HepG2 (cell line): ENCODE measurements around the gene ALCAM. TPM values are rescaled to one million over a fixed set of nuclear protein-coding genes. Genes with fewer than 3 reads are reported as not detected.

Source experiments
- JUNB ChIP-seq: sonication (generic); formaldehyde crosslinking; IDR thresholded peaks from 2 replicates; pipeline ENCODE4 v1.8.0; 2022; ENCODE audit warnings: missing genetic modification reagents, mild to moderate bottlenecking, borderline replicate concordance
- PITX1 ChIP-seq: sonication (generic); formaldehyde crosslinking; IDR thresholded peaks from 2 replicates; pipeline ENCODE4 v1.5.1; 2020; ENCODE audit warnings: mild to moderate bottlenecking, missing genetic modification reagents
- TP53 ChIP-seq: sonication (generic); formaldehyde crosslinking; conservative IDR thresholded peaks from 2 replicates; pipeline ENCODE4 v1.4.0; 2020; ENCODE audit warnings: missing genetic modification reagents
- XBP1 ChIP-seq: sonication (generic); formaldehyde crosslinking; IDR thresholded peaks from 2 replicates; pipeline ENCODE4 v1.5.0; 2020; ENCODE audit warnings: missing genetic modification reagents
- ZNF207 ChIP-seq: fragments of 450-650 bp; IDR thresholded peaks from 2 replicates; pipeline ENCODE4 v1.6.1; 2016; ENCODE audit warnings: antibody characterized with exemption, borderline replicate concordance
- ZNF230 ChIP-seq: sonication (generic); formaldehyde crosslinking; IDR thresholded peaks from 2 replicates; pipeline ENCODE4 v1.4.0; 2020; ENCODE audit warnings: mild to moderate bottlenecking, missing genetic modification reagents
- ZNF253 ChIP-seq: sonication (generic); formaldehyde crosslinking; IDR thresholded peaks from 2 replicates; pipeline ENCODE4 v1.8.0; 2022; ENCODE audit warnings: mild to moderate bottlenecking, missing genetic modification reagents, borderline replicate concordance
- ZNF317 ChIP-seq: sonication (generic); formaldehyde crosslinking; IDR thresholded peaks from 2 replicates; pipeline ENCODE4 v1.5.0; 2020; ENCODE audit warnings: mild to moderate bottlenecking, missing genetic modification reagents
- ZNF331 ChIP-seq: sonication (generic); formaldehyde crosslinking; IDR thresholded peaks from 2 replicates; pipeline ENCODE4 v1.4.0; 2020; ENCODE audit warnings: missing genetic modification reagents
- ZNF354B ChIP-seq: sonication (generic); formaldehyde crosslinking; IDR thresholded peaks from 2 replicates; pipeline ENCODE4 v1.8.0; 2022; ENCODE audit warnings: mild to moderate bottlenecking, missing genetic modification reagents
- ZNF839 ChIP-seq: sonication (generic); formaldehyde crosslinking; IDR thresholded peaks from 2 replicates; pipeline ENCODE4 v1.4.0; 2020; ENCODE audit warnings: missing genetic modification reagents, mild to moderate bottlenecking, borderline replicate concordance
- polyA plus RNA-seq, 8 experiments: library from polyadenylated mRNA; depleted of rRNA in 3 of 8; stranded (reverse) in 7 of 8; unstranded in 1 of 8; fragments of >200 nt; fragmentation: Illumina TruSeq in 4 of 8; extraction: Trizol in 4 of 8; gene quantifications; 2 replicates each; pipeline versions ENCODE4 v1.2.1 to v1.2.3, GENCODE V29; 2011 to 2016; ENCODE audit warnings: low read depth in 4 of 8, missing spikeins in 1 of 8, mixed read lengths in 1 of 8; ENCODE audit not compliant: insufficient read depth in 1 of 8
- total RNA-seq, 5 experiments: library from RNA; depleted of rRNA; stranded (reverse); fragments of >200 nt; fragmentation: Illumina TruSeq; extraction: Trizol; gene quantifications; 2 replicates each; pipeline ENCODE4 v1.2.3, GENCODE V29; 2016; ENCODE audit warnings: low read depth in 1 of 5
- TF ChIP-seq, protein P1 (sequence below): sonication (generic); formaldehyde crosslinking; IDR thresholded peaks from 2 replicates; pipeline ENCODE4 v1.4.0; 2020; ENCODE audit warnings: missing genetic modification reagents
- TF ChIP-seq, protein P2 (sequence below): sonication (generic); formaldehyde crosslinking; IDR thresholded peaks from 2 replicates; pipeline ENCODE4 v1.5.0; 2020; ENCODE audit warnings: missing genetic modification reagents
- TF ChIP-seq, protein P3 (sequence below): sonication (generic); formaldehyde crosslinking; IDR thresholded peaks from 2 replicates; pipeline ENCODE4 v1.9.0; 2021; ENCODE audit warnings: missing genetic modification reagents, mild to moderate bottlenecking, borderline replicate concordance
- TF ChIP-seq, protein P4 (sequence below): IDR thresholded peaks from 2 replicates; pipeline ENCODE4 v1.6.1; 2018; ENCODE audit warnings: missing genetic modification reagents
- TF ChIP-seq, protein P5 (sequence below), 2 experiments: fragments of 450-650 bp in 1 of 2; sonication (generic) in 1 of 2; formaldehyde crosslinking in 1 of 2; IDR thresholded peaks; 2 replicates each; pipeline versions ENCODE4 v1.6.1 to v1.8.0; 2016 to 2022; ENCODE audit warnings: antibody characterized with exemption in 1 of 2, mild to moderate bottlenecking in 1 of 2, missing genetic modification reagents in 1 of 2

The ALCAM gene
- total and polyA plus RNA-seq, 2 of the 13 experiments (the other 11 are each of a cell fraction or from before 2014, with no cell fraction given): 26.0 to 33.1 TPM

DNA sequence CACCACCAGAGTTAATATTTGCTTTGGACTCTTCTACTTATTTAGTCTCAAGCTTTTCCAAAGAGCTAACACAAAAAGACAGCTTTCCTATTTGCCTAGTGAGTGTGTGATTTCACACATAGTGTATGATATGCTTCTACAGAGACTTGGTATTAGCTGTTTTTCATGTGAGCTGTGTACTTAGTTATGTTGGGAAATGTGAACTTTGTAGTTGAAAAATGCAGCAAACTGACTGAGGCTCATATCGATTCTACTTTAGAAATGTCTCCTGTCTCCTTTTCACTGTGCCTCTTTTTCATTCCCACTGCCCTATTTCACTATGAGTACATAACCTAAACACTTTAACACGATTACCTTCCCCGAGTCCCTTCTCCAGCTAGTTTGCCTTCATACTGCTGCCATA is 136.5 kb downstream of the ALCAM start (continued):
- TF ChIP-seq ZNF253 (CRISPR knock-in tag): no peak
- TF ChIP-seq, protein P1, sequence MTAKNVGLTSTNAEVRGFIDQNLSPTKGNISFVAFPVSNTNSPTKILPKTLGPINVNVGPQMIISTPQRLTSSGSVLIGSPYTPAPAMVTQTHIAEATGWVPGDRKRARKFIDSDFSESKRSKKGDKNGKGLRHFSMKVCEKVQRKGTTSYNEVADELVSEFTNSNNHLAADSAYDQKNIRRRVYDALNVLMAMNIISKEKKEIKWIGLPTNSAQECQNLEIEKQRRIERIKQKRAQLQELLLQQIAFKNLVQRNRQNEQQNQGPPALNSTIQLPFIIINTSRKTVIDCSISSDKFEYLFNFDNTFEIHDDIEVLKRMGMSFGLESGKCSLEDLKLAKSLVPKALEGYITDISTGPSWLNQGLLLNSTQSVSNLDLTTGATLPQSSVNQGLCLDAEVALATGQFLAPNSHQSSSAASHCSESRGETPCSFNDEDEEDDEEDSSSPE (CRISPR knock-in tag): peak; percentile 25; the same call in 1 of the 2 replicates
- TF ChIP-seq, protein P2, sequence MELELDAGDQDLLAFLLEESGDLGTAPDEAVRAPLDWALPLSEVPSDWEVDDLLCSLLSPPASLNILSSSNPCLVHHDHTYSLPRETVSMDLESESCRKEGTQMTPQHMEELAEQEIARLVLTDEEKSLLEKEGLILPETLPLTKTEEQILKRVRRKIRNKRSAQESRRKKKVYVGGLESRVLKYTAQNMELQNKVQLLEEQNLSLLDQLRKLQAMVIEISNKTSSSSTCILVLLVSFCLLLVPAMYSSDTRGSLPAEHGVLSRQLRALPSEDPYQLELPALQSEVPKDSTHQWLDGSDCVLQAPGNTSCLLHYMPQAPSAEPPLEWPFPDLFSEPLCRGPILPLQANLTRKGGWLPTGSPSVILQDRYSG (CRISPR knock-in tag): no peak
- no peak; the same call in 1 of the 2 replicates for TF ChIP-seq JUNB (CRISPR knock-in tag)
- TF ChIP-seq PITX1 (CRISPR knock-in tag): peak; percentile 97
- TF ChIP-seq, protein P3, sequence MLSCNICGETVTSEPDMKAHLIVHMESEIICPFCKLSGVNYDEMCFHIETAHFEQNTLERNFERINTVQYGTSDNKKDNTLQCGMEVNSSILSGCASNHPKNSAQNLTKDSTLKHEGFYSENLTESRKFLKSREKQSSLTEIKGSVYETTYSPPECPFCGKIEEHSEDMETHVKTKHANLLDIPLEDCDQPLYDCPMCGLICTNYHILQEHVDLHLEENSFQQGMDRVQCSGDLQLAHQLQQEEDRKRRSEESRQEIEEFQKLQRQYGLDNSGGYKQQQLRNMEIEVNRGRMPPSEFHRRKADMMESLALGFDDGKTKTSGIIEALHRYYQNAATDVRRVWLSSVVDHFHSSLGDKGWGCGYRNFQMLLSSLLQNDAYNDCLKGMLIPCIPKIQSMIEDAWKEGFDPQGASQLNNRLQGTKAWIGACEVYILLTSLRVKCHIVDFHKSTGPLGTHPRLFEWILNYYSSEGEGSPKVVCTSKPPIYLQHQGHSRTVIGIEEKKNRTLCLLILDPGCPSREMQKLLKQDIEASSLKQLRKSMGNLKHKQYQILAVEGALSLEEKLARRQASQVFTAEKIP (CRISPR knock-in tag): no peak
- TF ChIP-seq ZNF230 (CRISPR knock-in tag): no peak; the same call in 1 of the 2 replicates
- TF ChIP-seq ZNF354B (CRISPR knock-in tag): no peak
- peak; percentile 71; the same call in 1 of the 2 replicates for TF ChIP-seq ZNF331 (CRISPR knock-in tag)
- TF ChIP-seq, protein P4, sequence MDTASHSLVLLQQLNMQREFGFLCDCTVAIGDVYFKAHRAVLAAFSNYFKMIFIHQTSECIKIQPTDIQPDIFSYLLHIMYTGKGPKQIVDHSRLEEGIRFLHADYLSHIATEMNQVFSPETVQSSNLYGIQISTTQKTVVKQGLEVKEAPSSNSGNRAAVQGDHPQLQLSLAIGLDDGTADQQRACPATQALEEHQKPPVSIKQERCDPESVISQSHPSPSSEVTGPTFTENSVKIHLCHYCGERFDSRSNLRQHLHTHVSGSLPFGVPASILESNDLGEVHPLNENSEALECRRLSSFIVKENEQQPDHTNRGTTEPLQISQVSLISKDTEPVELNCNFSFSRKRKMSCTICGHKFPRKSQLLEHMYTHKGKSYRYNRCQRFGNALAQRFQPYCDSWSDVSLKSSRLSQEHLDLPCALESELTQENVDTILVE (CRISPR knock-in tag): peak; percentile 55; the same call in 1 of the 2 replicates
- no peak for TF ChIP-seq ZNF839
- TF ChIP-seq TP53: no peak
- no peak for TF ChIP-seq XBP1 (CRISPR knock-in tag)
- TF ChIP-seq ZNF207: no peak
- TF ChIP-seq ZNF317 (CRISPR knock-in tag): peak; percentile 31; the same call in 1 of the 2 replicates
- TF ChIP-seq, protein P5, sequence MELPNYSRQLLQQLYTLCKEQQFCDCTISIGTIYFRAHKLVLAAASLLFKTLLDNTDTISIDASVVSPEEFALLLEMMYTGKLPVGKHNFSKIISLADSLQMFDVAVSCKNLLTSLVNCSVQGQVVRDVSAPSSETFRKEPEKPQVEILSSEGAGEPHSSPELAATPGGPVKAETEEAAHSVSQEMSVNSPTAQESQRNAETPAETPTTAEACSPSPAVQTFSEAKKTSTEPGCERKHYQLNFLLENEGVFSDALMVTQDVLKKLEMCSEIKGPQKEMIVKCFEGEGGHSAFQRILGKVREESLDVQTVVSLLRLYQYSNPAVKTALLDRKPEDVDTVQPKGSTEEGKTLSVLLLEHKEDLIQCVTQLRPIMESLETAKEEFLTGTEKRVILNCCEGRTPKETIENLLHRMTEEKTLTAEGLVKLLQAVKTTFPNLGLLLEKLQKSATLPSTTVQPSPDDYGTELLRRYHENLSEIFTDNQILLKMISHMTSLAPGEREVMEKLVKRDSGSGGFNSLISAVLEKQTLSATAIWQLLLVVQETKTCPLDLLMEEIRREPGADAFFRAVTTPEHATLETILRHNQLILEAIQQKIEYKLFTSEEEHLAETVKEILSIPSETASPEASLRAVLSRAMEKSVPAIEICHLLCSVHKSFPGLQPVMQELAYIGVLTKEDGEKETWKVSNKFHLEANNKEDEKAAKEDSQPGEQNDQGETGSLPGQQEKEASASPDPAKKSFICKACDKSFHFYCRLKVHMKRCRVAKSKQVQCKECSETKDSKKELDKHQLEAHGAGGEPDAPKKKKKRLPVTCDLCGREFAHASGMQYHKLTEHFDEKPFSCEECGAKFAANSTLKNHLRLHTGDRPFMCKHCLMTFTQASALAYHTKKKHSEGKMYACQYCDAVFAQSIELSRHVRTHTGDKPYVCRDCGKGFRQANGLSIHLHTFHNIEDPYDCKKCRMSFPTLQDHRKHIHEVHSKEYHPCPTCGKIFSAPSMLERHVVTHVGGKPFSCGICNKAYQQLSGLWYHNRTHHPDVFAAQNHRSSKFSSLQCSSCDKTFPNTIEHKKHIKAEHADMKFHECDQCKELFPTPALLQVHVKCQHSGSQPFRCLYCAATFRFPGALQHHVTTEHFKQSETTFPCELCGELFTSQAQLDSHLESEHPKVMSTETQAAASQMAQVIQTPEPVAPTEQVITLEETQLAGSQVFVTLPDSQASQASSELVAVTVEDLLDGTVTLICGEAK (IDR thresholded peaks at IDR 0.05): no peak
- TF ChIP-seq, protein P5 (CRISPR knock-in tag; IDR thresholded peaks at IDR 0.05): no peak; the same call in 1 of the 2 replicates
